ENCODE results near the gene TGFBR3. TPM values are rescaled to one million over a fixed set of nuclear protein-coding genes. Genes with fewer than 3 reads are reported as not detected.

Gene TGFBR3
- total and polyA plus RNA-seq, 2 of the 8 experiments (the other 6 are each of a cell fraction or from before 2014, with no cell fraction given): 2.0 to 6.1 TPM

- TF ChIP-seq, protein P1, sequence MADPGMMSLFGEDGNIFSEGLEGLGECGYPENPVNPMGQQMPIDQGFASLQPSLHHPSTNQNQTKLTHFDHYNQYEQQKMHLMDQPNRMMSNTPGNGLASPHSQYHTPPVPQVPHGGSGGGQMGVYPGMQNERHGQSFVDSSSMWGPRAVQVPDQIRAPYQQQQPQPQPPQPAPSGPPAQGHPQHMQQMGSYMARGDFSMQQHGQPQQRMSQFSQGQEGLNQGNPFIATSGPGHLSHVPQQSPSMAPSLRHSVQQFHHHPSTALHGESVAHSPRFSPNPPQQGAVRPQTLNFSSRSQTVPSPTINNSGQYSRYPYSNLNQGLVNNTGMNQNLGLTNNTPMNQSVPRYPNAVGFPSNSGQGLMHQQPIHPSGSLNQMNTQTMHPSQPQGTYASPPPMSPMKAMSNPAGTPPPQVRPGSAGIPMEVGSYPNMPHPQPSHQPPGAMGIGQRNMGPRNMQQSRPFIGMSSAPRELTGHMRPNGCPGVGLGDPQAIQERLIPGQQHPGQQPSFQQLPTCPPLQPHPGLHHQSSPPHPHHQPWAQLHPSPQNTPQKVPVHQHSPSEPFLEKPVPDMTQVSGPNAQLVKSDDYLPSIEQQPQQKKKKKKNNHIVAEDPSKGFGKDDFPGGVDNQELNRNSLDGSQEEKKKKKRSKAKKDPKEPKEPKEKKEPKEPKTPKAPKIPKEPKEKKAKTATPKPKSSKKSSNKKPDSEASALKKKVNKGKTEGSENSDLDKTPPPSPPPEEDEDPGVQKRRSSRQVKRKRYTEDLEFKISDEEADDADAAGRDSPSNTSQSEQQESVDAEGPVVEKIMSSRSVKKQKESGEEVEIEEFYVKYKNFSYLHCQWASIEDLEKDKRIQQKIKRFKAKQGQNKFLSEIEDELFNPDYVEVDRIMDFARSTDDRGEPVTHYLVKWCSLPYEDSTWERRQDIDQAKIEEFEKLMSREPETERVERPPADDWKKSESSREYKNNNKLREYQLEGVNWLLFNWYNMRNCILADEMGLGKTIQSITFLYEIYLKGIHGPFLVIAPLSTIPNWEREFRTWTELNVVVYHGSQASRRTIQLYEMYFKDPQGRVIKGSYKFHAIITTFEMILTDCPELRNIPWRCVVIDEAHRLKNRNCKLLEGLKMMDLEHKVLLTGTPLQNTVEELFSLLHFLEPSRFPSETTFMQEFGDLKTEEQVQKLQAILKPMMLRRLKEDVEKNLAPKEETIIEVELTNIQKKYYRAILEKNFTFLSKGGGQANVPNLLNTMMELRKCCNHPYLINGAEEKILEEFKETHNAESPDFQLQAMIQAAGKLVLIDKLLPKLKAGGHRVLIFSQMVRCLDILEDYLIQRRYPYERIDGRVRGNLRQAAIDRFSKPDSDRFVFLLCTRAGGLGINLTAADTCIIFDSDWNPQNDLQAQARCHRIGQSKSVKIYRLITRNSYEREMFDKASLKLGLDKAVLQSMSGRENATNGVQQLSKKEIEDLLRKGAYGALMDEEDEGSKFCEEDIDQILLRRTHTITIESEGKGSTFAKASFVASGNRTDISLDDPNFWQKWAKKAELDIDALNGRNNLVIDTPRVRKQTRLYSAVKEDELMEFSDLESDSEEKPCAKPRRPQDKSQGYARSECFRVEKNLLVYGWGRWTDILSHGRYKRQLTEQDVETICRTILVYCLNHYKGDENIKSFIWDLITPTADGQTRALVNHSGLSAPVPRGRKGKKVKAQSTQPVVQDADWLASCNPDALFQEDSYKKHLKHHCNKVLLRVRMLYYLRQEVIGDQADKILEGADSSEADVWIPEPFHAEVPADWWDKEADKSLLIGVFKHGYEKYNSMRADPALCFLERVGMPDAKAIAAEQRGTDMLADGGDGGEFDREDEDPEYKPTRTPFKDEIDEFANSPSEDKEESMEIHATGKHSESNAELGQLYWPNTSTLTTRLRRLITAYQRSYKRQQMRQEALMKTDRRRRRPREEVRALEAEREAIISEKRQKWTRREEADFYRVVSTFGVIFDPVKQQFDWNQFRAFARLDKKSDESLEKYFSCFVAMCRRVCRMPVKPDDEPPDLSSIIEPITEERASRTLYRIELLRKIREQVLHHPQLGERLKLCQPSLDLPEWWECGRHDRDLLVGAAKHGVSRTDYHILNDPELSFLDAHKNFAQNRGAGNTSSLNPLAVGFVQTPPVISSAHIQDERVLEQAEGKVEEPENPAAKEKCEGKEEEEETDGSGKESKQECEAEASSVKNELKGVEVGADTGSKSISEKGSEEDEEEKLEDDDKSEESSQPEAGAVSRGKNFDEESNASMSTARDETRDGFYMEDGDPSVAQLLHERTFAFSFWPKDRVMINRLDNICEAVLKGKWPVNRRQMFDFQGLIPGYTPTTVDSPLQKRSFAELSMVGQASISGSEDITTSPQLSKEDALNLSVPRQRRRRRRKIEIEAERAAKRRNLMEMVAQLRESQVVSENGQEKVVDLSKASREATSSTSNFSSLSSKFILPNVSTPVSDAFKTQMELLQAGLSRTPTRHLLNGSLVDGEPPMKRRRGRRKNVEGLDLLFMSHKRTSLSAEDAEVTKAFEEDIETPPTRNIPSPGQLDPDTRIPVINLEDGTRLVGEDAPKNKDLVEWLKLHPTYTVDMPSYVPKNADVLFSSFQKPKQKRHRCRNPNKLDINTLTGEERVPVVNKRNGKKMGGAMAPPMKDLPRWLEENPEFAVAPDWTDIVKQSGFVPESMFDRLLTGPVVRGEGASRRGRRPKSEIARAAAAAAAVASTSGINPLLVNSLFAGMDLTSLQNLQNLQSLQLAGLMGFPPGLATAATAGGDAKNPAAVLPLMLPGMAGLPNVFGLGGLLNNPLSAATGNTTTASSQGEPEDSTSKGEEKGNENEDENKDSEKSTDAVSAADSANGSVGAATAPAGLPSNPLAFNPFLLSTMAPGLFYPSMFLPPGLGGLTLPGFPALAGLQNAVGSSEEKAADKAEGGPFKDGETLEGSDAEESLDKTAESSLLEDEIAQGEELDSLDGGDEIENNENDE (IDR thresholded peaks at IDR 0.05; ENCODE audit: insufficient replicate concordance, low read length): no peak
- TF ChIP-seq, protein P2, sequence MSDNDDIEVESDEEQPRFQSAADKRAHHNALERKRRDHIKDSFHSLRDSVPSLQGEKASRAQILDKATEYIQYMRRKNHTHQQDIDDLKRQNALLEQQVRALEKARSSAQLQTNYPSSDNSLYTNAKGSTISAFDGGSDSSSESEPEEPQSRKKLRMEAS (IDR thresholded peaks at IDR 0.05): no peak
These were observed 14.0 kb downstream of the TGFBR3 start (continued) for GRCh38 chr1:91872000-91872399.

Data from H1 (cell line).